Tibial nerve (tissue), 4 donors: Measurements from ENCODE around the gene PGD. TPM values are rescaled to one million over a fixed set of nuclear protein-coding genes. Genes with fewer than 3 reads are reported as not detected.

Experiments
- DNase-seq, 2 donors: peaks; one replicate each; pipeline ENCODE4 v3.0.0-alpha.2; 2019; ENCODE audit warnings: low spot score in 2 of 2
- H3K27ac ChIP-seq, 4 donors: fragments of 200-600 bp; sonication (generic) in 3 of 4; one replicate each; pipeline ENCODE4 v1.5.1; 2017 to 2019; ENCODE audit warnings: mild to moderate bottlenecking in 1 of 4
- H3K27me3 ChIP-seq, 2 donors: fragments of 200-600 bp; sonication (generic) in 1 of 2; one replicate each; pipeline versions ENCODE4 v1.5.1 to v1.6.0; 2017 to 2019
- H3K36me3 ChIP-seq, 3 donors: fragments of 200-600 bp; sonication (generic); one replicate each; pipeline ENCODE4 v1.5.1; 2018 to 2019
- H3K4me1 ChIP-seq, 4 donors: fragments of 200-600 bp; sonication (generic) in 3 of 4; one replicate each; pipeline ENCODE4 v1.5.1; 2017 to 2019
- H3K4me3 ChIP-seq, 4 donors: fragments of 200-600 bp; sonication (generic) in 3 of 4; one replicate each; pipeline ENCODE4 v1.5.1; 2017 to 2019; ENCODE audit warnings: mild to moderate bottlenecking in 1 of 4, moderate library complexity in 1 of 4
- H3K9me3 ChIP-seq, 4 donors: fragments of 200-600 bp; sonication (generic) in 3 of 4; one replicate each; pipeline ENCODE4 v1.5.1; 2017 to 2019
- EP300 ChIP-seq, 2 donors: sonication (generic); formaldehyde crosslinking; IDR thresholded peaks; one replicate each; pipeline ENCODE4 v1.6.1; 2017; ENCODE audit warnings: antibody characterized with exemption in 2 of 2, mild to moderate bottlenecking in 1 of 2
- POLR2A ChIP-seq, 2 donors: fragments of 450-650 bp; IDR thresholded peaks; one replicate each; pipeline ENCODE4 v1.6.1; 2017; ENCODE audit warnings: antibody characterized with exemption in 2 of 2, mild to moderate bottlenecking in 2 of 2, moderate library complexity in 2 of 2
- WGBS, 2 donors: methylation state at CpG; one replicate each; pipeline ENCODE4 v1.1.5; 2018; 5-methylcytosine and 5-hydroxymethylcytosine counted together
- total RNA-seq, 4 donors: library from RNA; depleted of rRNA; stranded (reverse); fragments of >200 nt; gene quantifications; one replicate each; pipeline ENCODE4 v1.1.0, GENCODE V29; 2016
- TF ChIP-seq, protein P1 (sequence below), 5 experiments: fragments of 200-600 bp in 3 of 5; fragments of 450-650 bp in 2 of 5; sonication (generic) in 3 of 5; IDR thresholded peaks; one replicate each; pipeline ENCODE4 v1.5.1; 2016 to 2019; ENCODE audit warnings: antibody characterized with exemption in 5 of 5, mild to moderate bottlenecking in 3 of 5, moderate library complexity in 2 of 5

The PGD gene
- total RNA-seq, result 100 to 1,000 TPM in 1 of 4 donors, 10 to 100 TPM in 3; 54.5 to 160 (median 67.5) TPM

DNA sequence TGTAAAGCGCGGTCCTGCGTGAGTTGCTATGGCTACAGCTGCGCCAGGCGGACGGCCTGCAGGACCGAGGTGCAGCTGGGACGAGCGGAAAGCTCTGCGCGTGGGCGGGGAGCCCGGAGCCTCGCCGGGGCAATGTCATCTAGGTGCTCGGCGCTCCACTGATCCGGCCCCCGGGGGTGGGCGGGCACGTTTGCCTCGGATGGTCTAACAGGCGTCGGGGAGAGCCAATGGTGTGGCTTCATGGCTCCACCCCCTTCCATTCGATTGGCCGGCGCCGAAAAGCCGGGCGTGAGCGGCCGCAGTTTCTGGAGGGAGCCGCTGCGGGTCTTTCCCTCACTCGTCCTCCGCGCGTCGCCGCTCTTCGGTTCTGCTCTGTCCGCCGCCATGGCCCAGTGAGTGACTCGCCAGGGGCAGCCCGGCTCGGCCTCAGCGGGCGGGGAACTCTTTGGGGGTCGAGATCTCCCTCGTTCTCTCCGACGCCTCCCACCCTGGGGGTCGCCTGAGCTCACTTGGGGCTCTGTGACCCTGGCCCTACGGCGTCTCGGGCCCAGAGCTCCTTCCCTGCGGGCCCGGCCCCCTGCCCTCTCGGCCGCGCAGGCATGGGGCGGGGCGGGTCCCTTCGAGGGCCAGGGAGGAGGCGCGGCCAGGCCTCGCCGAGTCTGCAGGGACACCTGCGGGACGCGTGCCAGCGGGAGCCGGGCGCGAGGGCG, at the start of gene PGD:
TSS of gene PGD (plus strand) at position 331 of the 710 bp plus-strand sequence. CDS start at position 385, 54 bp downstream.
- Histone ChIP-seq H3K36me3 (peaks cover 0 to 22% (median 1%) of the 10 kb centered on the region in 3 donors), H3K9me3 (peaks cover 0 to 5% (median 0%) of the 10 kb centered on the region in 4 donors), H3K27ac (peak within 1 kb of the TSS; percentile 70 to 92 (median 84)), H3K4me3 (peak within 1 kb of the TSS; percentile 72 to 87 (median 84)), H3K4me1 (peaks cover 0 to 38% (median 10%) of the 10 kb centered on the region in 4 donors), H3K27me3 (no peaks in the 10 kb centered on the region)
- TF ChIP-seq EP300 (IDR thresholded peaks at IDR 0.05) (peak in 1 of 2 donors; percentile 86), POLR2A (IDR thresholded peaks at IDR 0.05) (peak; percentile 62 to 67)
- TF ChIP-seq, protein P1, sequence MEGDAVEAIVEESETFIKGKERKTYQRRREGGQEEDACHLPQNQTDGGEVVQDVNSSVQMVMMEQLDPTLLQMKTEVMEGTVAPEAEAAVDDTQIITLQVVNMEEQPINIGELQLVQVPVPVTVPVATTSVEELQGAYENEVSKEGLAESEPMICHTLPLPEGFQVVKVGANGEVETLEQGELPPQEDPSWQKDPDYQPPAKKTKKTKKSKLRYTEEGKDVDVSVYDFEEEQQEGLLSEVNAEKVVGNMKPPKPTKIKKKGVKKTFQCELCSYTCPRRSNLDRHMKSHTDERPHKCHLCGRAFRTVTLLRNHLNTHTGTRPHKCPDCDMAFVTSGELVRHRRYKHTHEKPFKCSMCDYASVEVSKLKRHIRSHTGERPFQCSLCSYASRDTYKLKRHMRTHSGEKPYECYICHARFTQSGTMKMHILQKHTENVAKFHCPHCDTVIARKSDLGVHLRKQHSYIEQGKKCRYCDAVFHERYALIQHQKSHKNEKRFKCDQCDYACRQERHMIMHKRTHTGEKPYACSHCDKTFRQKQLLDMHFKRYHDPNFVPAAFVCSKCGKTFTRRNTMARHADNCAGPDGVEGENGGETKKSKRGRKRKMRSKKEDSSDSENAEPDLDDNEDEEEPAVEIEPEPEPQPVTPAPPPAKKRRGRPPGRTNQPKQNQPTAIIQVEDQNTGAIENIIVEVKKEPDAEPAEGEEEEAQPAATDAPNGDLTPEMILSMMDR (IDR thresholded peaks at IDR 0.05), result peak in 3 of 5 experiments; percentile 13 to 39 (median 19)
- WGBS, 2 donors, result 0% methylated on average over 26 of the region's 76 CpGs
- peak; percentile 96 to 97 for DNase-seq

DNA sequence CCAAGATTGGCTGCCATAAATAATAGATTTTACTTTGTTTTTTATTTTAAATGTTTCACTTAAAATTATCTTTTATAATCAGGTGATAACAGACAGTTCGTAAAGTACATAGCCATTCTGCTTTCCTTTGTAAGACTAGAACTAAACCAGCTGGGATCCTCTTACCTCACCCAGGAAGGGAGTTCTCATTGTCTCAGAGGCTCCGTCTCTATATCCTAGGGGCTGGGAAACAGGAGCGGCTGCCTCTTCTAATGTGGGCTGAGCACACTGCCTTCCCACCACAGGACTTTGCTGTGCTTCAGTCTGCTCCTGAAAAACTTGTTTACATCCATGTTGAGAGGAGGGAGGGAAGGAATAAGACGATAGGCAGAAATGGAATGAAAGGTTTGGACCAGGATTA, 45.6 kb upstream of the PGD start:
- H3K27ac ChIP-seq, result peak overlapping the region in 2 of 4 donors; percentile 18 to 40
- WGBS, 2 donors, result 34 to 41% methylated on average over 4 of the region's 4 CpGs
- TF ChIP-seq POLR2A (IDR thresholded peaks at IDR 0.05) (no peak), EP300 (IDR thresholded peaks at IDR 0.05) (no peak)
- TF ChIP-seq, protein P1 (IDR thresholded peaks at IDR 0.05), result no peak
- DNase-seq, result no peak
- H3K9me3 ChIP-seq, result no peaks in the 10 kb centered on the region
- no peaks in the 10 kb centered on the region for H3K4me1 ChIP-seq
- no peak overlapping the region for H3K4me3 ChIP-seq
- H3K36me3 ChIP-seq, result peaks cover 0 to 65% (median 4%) of the 10 kb centered on the region in 3 donors
- no peaks in the 10 kb centered on the region for H3K27me3 ChIP-seq

DNA sequence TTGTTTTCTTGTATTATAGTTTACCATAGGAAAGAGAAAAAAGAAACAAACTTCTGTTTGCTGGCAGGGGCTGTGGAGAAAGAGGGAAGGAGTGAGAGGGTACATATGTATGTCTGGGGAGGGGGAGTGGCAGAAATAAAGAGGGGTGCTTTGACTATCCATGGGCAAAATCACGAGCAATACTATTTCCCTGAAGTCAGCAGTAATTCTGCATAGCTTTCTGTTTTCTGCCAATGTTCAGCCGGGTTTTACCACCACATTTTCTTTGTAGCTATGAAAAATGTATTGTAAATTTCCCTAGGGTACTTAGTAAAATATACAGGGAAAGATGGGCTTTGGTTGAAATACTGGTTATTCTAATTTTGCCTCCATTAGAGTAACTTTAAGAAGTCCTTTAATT, 45.2 kb upstream of the PGD start:
- WGBS, 2 donors, result 29 to 37% methylated on average over 2 of the region's 2 CpGs
- no peak for TF ChIP-seq EP300 (IDR thresholded peaks at IDR 0.05)
- Histone ChIP-seq H3K27me3 (no peaks in the 10 kb centered on the region), H3K4me1 (no peaks in the 10 kb centered on the region), H3K36me3 (peaks cover 0 to 61% (median under 1%) of the 10 kb centered on the region in 3 donors), H3K27ac (peak overlapping the region in 2 of 4 donors; percentile 18 to 40), H3K4me3 (no peak overlapping the region), H3K9me3 (no peaks in the 10 kb centered on the region)
- DNase-seq, result no peak

DNA sequence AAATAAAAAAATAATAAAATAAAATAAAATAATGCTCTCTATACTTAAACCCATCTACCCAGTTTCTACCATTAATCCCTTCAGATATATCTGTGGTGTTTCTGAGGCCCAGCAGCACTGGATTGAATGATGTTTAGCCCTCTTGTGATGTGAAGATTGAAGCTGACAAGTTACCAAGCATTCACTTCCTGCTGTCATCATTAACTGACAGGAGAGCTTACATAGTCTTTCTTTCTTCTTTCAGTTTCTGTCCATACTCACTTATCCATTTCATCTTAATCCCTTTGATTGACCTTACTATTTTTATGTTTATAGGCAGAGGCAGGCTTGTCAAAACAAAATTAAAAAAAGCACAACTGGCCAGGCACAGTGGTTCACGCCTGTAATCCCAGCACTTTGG, 38.8 kb upstream of the PGD start:
- no peaks in the 10 kb centered on the region for H3K4me1 ChIP-seq

DNA sequence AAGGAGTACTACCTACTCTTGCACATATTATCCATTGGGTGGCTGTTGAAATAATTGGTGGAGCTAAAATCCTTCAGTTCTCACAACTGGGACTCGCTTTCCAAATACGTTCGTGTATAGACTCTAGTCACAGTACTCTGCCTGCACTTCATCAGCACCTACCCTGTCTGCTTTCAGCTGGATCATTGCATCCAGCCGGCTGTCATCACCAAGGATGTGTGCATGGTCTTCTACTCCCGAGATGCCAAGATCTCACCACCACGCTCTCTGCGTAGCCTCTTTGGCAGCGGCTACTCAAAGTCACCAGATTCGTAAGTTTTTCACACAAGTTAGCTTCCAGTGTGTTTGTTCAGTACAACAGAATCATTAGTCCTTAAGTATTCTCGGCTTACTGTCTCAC, 37.3 kb upstream of the PGD start:
- H3K4me1 ChIP-seq, result no peaks in the 10 kb centered on the region
- no peak for DNase-seq
- H3K27ac ChIP-seq, result no peak overlapping the region
- no peak overlapping the region for H3K4me3 ChIP-seq
- H3K9me3 ChIP-seq, result no peaks in the 10 kb centered on the region
- H3K27me3 ChIP-seq, result no peaks in the 10 kb centered on the region
- 94% methylated on average over 10 of the region's 10 CpGs for WGBS, 2 donors
- H3K36me3 ChIP-seq, result peaks cover 0 to 77% (median 0%) of the 10 kb centered on the region in 3 donors
- TF ChIP-seq EP300 (IDR thresholded peaks at IDR 0.05) (no peak), POLR2A (IDR thresholded peaks at IDR 0.05) (no peak)
- TF ChIP-seq, protein P1 (IDR thresholded peaks at IDR 0.05), result no peak

More for the DNA sequence above, 38.8 kb upstream of the PGD start:
- WGBS, 2 donors, result 78% methylated on average over 1 of the region's 1 CpG
- Histone ChIP-seq H3K27ac (no peak overlapping the region), H3K9me3 (no peaks in the 10 kb centered on the region), H3K4me3 (no peak overlapping the region), H3K36me3 (peaks cover 0 to 69% (median 0%) of the 10 kb centered on the region in 3 donors), H3K27me3 (no peaks in the 10 kb centered on the region)
- TF ChIP-seq POLR2A (IDR thresholded peaks at IDR 0.05) (no peak), EP300 (IDR thresholded peaks at IDR 0.05) (no peak)
- TF ChIP-seq, protein P1 (IDR thresholded peaks at IDR 0.05), result no peak
- DNase-seq, result no peak
